HG03457 (cell line): Measurements from ENCODE around the gene GPR62.

Source experiments
- ATAC-seq: cut with Tn5 transposase; IDR thresholded peaks from one replicate; pipeline ENCODE4 v1.9.1; 2021; ENCODE audit warnings: moderate number of reproducible peaks; ENCODE audit not compliant: unreplicated experiment

The GPR62 gene

DNA sequence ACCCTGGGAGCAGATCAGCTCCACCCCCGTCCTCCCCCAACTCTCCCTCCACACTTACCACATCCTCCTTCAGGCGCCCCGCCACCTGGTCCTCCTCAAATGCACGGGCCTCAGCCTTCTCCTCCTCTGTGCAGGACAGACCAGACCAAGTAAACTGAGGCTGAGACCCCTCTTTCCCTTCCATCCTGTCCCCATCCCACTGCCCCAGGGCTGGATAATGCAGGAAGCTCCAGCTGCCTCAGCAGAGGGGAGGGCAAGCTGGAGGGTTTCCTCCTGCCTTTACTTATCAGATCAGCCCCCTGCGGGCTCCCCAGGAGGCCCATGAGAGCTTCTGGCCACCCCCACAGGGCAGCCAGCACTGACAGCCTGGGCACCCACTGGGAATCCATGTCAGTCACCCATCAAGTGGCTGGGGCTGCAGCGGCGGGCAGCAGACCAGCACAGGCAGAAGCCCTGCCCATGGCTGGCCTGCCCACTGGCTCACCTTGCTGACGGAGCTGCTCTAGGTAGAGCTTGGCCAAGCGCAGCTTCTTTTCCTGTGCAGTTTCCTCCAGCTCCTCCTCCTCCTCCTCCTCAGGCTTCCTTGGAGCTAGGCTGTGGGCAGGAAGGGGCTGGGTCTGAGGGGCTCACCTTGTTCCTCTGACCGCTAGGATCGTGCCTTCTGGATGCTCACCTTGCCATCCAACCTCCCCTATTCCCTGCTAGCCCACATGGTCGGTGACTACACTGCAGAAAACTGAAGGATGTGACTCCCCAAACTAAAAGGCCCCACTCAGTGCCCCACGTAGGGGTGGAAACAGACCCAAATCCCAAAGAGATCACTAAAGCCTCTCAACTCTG, 17.4 kb upstream of the GPR62 start:
- no peak for ATAC-seq

DNA sequence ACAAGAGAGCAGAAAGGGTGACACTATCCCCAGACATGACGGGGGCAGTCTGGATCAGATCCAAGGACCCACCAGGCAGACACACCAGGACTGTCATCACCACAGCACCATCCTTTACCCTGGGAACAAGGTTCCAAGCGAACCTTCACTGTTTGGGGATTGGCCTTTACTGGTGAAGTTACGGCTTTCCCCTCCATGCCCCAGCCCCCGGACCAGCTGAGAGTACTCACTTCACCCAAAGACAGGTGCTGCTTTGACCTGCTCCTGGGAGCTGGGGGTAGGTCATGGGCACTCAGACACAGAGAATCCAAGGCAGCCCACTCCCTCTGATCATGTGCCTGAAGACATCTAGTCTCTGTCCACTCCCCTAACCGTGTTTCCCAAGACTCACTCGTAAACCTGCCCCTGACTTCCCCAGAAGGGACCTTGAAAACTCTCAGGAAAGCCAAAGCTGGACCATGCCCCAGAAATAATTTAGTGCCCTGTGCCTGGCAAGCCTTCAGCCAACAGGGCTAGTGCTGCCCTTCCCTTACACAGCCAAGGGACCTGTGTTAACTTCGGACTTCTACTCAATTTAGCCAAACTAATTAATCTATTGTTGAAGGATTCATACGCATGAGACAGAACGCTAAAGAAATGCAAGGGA, 16.3 kb upstream of the GPR62 start:
- ATAC-seq = no peak

DNA sequence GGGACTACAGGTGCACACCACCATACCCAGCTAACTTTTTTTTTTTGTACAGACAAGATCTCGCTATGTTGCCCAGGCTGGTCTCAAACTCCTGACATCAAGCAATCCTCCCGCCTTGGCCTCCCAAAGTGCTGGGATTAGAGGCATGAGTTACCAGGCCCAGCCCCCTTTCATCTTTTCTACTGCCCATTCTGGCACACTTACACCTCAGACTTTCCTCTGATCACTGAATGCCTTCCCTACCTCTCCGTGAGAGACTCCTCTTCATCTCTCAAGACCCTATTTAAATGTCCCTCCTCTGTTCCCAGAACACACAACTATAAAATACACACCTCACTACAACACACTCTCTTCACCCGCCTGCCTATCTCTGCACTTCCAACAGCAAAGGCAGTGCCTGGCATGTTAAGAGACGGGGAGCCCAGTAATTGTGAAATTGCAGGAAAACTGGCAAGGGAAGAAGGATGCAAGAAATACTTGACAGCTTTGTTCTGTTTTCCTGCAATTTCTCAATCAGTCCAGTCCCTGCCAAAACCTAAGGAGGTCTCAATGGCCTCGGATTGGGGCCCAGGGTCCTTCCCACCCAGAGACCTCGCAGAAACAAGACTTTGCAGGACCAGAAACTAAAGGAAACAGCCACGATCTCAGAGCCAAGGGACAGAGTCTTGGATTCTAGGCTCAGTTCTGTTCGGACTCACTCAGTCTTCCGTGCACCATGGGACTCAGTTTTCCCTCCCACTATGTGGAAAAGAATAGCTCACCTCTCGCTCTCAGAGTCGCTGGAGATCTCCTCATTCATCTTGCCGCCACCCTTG, 14.3 kb upstream of the GPR62 start:
- ATAC-seq = no peak

GRCh38 chr3:51941463-51941797, 13.8 kb upstream of the GPR62 start:
- ATAC-seq = no peak

GRCh38 chr3:51941798-51942602, 13.2 kb upstream of the GPR62 start, which contains the start of the genes PARP3 and RRP9:
TSS of gene PARP3 (plus strand) at chr3:51942363. CDS start at chr3:51943356, 993 bp downstream.
TSS of gene RRP9 (minus strand) at chr3:51941904. CDS start at chr3:51941867, 37 bp downstream.
- peak; percentile 81 for ATAC-seq

- no peak for ATAC-seq
Observed at GRCh38 chr3:51942603-51943450, 12.4 kb upstream of the GPR62 start.

GRCh38 chr3:51943451-51944391, 11.5 kb upstream of the GPR62 start:
- ATAC-seq = no peak

DNA sequence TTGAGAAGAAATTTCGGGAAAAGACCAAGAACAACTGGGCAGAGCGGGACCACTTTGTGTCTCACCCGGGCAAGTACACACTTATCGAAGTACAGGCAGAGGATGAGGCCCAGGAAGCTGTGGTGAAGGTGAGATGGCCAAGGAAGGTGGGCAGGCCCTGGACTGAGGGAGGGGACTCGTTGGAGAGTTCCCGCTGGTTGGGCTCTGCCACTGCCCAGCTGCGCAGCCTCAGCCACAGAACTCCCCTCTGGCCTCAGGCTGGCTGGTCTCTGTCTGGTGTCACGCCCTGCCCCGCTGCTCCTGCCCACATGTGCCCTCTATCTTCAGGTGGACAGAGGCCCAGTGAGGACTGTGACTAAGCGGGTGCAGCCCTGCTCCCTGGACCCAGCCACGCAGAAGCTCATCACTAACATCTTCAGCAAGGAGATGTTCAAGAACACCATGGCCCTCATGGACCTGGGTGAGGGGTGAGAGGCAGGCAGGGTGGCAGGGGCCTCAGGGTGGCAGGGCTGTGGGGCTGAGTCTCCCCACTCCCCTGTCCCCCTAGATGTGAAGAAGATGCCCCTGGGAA, 10.6 kb upstream of the GPR62 start:
- no peak for ATAC-seq

DNA sequence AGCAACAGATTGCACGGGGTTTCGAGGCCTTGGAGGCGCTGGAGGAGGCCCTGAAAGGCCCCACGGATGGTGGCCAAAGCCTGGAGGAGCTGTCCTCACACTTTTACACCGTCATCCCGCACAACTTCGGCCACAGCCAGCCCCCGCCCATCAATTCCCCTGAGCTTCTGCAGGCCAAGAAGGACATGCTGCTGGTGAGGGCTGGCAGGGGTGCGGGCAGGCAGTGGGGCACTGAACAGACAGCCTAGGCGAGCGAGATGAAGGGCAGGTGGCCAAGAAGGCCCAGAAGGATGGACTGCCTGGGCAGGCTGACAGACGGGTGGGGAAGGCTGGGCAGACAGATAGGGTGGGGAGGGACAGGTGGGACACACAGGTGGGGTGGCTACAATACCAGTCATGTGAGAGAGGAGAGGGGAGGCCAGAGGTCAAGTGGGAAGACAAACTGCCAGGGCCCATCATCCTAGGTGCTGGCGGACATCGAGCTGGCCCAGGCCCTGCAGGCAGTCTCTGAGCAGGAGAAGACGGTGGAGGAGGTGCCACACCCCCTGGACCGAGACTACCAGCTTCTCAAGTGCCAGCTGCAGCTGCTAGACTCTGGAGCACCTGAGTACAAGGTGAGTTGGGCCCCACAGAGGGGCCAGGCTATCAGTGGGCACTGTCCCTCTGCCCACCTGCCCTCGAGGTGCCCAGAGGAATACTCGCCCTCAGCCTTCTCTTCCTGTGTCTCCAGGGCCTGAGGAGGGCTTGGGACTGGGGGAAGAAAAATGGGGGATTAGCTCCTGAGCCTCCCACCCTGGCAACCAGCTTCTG, 9.9 kb upstream of the GPR62 start:
- no peak for ATAC-seq

DNA sequence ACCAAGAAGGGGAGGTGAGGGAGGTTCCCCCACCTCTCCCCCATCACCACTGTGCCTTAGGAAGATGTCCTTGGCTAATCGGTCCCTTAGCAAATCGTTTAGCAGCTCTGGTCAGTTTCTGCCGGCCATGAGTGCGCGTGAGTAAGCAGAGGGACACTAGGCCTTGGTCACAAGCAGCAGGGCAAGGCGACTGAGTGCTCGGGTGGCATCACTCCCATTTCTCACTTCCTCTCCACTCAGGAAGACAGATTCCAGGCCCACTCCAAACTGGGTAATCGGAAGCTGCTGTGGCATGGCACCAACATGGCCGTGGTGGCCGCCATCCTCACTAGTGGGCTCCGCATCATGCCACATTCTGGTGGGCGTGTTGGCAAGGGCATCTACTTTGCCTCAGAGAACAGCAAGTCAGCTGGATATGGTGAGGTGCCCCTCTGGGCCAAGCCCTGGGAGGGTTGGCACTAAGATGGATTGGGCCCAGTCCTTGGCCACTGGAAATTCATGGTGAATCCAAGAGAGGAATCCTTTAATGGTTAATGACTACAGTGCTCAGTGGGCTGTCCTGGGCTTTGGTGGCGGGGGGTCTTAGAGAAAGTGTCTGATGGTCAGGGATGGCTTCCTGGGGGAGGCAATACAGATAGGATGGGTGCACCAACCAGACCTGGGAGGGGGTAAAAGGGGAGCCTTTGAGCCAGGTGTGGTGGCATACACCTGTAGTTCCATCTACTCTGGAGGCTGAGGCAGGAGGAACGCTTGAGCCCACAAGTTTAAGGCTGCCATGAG, 9.1 kb upstream of the GPR62 start:
- ATAC-seq = no peak

- no peak for ATAC-seq
Observed at GRCh38 chr3:51946796-51947195, 8.4 kb upstream of the GPR62 start.

DNA sequence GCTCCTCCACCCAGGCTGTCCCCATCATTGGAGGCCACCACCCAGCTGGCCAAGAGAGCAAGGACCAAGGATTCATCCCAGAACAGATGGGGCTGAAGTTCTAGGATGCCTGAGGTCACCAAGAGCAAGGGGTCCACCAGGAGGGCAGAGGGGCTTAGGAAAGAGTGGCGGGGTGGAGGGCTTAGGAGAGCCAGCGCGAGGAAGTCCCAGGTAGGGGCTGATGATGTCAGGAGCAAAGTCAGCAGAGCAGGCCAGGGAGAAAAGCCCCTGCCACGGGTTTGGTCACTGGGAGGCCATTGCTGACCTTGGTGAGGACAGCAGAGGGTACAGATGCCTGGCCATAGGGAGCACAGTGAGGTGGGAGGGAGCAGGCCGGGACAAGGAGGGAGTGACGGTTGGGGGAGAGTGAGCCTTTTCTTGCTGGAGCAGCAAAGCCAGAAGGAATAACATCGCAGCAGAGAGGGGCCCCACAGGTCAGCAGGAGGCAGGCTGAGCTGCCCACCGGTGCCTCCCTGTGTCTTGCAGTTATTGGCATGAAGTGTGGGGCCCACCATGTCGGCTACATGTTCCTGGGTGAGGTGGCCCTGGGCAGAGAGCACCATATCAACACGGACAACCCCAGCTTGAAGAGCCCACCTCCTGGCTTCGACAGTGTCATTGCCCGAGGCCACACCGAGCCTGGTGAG, 7.8 kb upstream of the GPR62 start:
- ATAC-seq = no peak

DNA sequence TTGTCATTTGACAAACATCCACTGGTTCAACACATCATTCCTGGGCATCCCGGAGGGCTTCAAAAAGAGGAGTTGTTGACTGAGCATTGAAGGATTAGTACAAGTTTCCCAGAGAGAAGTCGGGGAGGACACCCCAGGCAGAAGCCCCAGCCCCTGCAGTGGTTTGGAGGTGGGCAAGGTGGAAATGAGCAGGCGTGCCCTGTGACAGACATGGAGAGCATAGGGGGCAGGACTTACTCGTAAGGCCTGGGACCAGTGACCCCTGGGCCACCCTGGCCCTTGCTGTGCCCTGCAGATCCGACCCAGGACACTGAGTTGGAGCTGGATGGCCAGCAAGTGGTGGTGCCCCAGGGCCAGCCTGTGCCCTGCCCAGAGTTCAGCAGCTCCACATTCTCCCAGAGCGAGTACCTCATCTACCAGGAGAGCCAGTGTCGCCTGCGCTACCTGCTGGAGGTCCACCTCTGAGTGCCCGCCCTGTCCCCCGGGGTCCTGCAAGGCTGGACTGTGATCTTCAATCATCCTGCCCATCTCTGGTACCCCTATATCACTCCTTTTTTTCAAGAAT, 7.1 kb upstream of the GPR62 start:
- no peak for ATAC-seq

DNA sequence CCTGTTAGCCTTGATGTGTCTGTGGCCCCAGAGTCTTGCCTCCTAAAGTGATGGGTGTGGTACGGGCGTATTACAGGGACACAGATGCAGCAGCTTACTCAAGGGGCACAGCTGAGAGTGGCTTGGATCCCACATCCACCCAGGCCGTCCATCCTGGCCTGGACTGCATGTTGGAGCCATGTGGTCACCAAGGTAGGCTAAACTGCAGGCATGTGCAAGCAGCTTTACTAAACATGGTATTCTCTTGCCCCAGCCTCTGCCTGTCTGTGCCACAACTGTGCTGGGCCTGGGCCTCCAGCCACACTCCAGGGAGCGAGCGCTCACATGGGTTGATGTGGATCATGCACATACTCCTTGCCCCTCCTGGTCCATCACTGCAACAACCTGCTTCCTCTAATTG, 6.1 kb upstream of the GPR62 start:
- no peak for ATAC-seq

DNA sequence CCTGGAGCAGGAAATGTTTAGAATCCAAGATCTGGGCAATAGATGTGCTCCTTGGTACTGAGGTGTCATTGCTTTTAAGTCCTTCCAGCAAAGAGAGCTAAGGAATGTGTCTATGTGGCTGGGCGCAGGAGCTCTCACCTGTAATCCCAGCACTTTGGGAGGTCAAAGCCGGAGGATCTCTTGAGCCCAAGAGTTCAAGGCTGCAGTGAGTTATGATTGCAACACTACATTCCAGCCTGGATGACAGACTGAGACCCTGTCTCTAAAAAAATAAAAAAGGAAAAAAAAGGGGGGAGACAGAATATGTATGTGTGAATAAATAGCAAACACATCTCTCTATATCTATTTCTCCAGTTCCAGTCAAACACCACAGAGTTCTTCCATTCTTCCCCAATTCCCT, 4.3 kb upstream of the GPR62 start:
- no peak for ATAC-seq

DNA sequence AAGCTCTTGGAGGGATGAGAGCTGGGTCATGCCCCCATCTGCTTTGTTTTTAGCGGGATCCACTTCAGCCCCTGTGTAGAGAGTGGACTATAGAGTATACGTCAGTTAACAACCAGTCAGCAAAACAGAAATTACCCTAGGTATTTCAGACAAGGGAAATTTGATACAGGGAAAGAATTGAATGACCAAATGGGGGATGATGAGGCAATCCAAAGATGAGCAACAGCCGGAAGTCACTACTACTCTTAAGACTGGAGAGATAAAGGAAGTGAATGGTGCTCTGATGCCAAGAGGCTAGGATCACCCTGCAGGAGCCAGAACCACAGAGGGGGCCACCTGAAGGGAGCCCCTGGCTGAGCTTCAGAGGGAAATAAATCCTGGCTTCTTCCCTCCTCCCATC, 1.7 kb upstream of the GPR62 start:
- no peak for ATAC-seq
